Nephron progenitor cell (in vitro differentiated cells): ENCODE data around the gene TENT4B.
A peak's percentile ranks its signal among the peaks of the same experiment; 100 is the strongest.

ENCODE experiments used
- DNase-seq: peaks from one replicate; pipeline ENCODE4 v3.0.0; 2021
- H3K27ac Mint-ChIP-seq: 2 replicates; pipeline ENCODE4 v1.8.0; 2021; ENCODE audit warnings: mild to moderate bottlenecking, moderate library complexity, mixed read lengths
- H3K27me3 Mint-ChIP-seq: 2 replicates; pipeline ENCODE4 v1.8.0; 2021; ENCODE audit warnings: mild to moderate bottlenecking, low read depth, mixed read lengths; ENCODE audit not compliant: poor library complexity
- H3K36me3 Mint-ChIP-seq: 2 replicates; pipeline ENCODE4 v1.8.0; 2021; ENCODE audit warnings: low read depth, mixed read lengths
- H3K4me1 Mint-ChIP-seq: 2 replicates; pipeline ENCODE4 v1.8.0; 2021; ENCODE audit warnings: mixed read lengths
- H3K4me3 Mint-ChIP-seq: 2 replicates; pipeline ENCODE4 v1.8.0; 2021; ENCODE audit warnings: mild to moderate bottlenecking, moderate library complexity, mixed read lengths
- H3K9me3 Mint-ChIP-seq: 2 replicates; pipeline ENCODE4 v1.8.0; 2021; ENCODE audit warnings: mild to moderate bottlenecking, moderate library complexity, mixed read lengths
- TF ChIP-seq, protein P1 (sequence below): fragments of 200-600 bp; sonication (generic); IDR thresholded peaks from 2 replicates; pipeline ENCODE4 v1.5.0; 2021; ENCODE audit warnings: antibody characterized with exemption

Gene TENT4B

DNA sequence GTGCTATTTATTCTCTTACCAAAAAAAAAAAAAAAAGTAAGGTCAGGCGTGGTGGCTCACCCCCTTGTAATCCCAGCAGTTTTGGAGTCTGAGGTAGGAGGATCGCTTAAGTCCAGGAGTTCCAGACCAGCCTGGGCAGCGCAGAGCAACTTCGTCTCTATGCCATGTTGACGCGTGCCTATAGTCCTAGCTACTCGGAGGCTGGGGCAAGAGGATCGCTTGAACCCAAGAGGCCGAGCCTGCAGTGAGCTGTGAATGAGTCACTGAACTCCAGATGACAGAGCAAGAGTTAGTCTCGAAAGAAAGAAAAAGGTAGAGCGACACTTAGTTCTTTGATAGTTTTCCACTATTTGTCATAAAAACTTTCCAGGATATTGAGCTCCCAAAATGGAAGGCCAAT, 1.4 kb upstream of the TENT4B start:
- DNase-seq, result no peak
- Mint-ChIP-seq H3K9me3 (no peaks in the 10 kb centered on the region), H3K27me3 (peaks cover 14% of the 10 kb centered on the region), H3K27ac (no peak overlapping the region), H3K4me1 (peaks cover 41% of the 10 kb centered on the region), H3K36me3 (no peaks in the 10 kb centered on the region), H3K4me3 (peak overlapping the region; percentile 90)
- TF ChIP-seq, protein P1, sequence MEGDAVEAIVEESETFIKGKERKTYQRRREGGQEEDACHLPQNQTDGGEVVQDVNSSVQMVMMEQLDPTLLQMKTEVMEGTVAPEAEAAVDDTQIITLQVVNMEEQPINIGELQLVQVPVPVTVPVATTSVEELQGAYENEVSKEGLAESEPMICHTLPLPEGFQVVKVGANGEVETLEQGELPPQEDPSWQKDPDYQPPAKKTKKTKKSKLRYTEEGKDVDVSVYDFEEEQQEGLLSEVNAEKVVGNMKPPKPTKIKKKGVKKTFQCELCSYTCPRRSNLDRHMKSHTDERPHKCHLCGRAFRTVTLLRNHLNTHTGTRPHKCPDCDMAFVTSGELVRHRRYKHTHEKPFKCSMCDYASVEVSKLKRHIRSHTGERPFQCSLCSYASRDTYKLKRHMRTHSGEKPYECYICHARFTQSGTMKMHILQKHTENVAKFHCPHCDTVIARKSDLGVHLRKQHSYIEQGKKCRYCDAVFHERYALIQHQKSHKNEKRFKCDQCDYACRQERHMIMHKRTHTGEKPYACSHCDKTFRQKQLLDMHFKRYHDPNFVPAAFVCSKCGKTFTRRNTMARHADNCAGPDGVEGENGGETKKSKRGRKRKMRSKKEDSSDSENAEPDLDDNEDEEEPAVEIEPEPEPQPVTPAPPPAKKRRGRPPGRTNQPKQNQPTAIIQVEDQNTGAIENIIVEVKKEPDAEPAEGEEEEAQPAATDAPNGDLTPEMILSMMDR, result no peak

DNA sequence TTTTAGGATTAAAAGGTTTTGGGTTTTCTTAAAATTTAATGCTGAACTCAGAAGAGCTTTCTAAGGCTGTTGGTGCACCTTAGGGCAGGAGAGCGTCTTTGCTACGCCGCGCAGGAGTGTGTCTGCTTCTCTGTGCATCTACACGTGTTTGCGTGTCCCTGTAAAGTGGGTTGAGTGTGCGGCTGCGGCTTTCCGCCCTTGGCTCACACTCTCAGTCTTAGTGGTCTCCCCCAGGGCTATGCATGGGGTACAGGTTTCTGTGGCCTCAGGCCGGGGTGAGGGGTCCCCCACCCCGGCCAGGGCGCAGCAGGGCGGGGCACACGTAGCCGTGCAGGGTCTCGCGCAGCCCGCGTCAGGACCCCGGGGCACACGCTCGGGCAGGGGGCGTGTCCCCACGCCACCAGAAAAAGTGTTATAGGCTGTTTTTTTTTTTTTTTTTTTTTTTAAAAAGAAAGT, 727 bp upstream of the TENT4B start:
- H3K36me3 Mint-ChIP-seq, result peaks cover 4% of the 10 kb centered on the region
- TF ChIP-seq, protein P1, result no peak
- H3K4me1 Mint-ChIP-seq, result peaks cover 41% of the 10 kb centered on the region
- H3K27me3 Mint-ChIP-seq, result peaks cover 14% of the 10 kb centered on the region
- H3K9me3 Mint-ChIP-seq, result no peaks in the 10 kb centered on the region
- no peak overlapping the region for H3K27ac Mint-ChIP-seq
- DNase-seq, result no peak
- H3K4me3 Mint-ChIP-seq, result peak overlapping the region; percentile 90

DNA sequence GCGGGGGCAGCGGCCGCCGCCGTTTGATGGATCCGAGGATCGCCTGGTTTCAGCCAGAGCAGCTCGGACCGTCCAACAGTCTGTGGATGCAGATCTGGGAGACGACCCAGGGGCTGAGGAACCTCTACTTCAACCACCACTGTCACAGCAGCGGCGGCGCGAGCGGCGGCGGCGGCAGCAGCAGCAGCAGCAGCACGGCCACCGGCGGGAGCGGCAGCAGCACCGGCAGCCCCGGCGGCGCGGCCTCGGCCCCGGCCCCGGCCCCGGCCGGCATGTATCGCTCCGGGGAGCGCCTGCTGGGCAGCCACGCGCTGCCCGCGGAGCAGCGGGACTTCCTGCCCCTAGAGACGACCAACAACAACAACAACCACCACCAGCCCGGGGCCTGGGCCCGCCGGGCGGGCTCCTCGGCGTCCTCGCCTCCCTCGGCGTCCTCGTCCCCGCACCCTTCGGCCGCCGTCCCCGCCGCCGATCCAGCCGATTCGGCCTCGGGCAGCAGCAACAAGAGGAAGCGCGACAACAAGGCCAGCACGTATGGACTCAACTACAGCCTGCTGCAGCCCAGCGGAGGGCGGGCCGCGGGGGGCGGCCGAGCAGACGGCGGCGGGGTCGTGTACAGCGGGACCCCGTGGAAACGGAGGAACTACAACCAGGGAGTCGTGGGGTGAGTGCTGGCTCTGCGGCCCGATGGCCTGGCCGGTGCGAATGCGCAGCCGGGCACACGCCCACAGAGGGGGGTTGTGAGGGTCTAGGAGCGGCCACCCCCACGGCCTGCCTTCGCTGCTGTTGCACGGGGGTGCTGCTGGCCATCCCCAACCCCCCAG, 702 bp downstream of the TENT4B start:
- Mint-ChIP-seq H3K9me3 (no peaks in the 10 kb centered on the region), H3K27me3 (peaks cover 14% of the 10 kb centered on the region), H3K4me1 (peaks cover 38% of the 10 kb centered on the region), H3K4me3 (peak overlapping the region; percentile 88), H3K27ac (no peak overlapping the region), H3K36me3 (peaks cover 13% of the 10 kb centered on the region)
- DNase-seq, result peak; percentile 43
- TF ChIP-seq, protein P1, result no peak

DNA sequence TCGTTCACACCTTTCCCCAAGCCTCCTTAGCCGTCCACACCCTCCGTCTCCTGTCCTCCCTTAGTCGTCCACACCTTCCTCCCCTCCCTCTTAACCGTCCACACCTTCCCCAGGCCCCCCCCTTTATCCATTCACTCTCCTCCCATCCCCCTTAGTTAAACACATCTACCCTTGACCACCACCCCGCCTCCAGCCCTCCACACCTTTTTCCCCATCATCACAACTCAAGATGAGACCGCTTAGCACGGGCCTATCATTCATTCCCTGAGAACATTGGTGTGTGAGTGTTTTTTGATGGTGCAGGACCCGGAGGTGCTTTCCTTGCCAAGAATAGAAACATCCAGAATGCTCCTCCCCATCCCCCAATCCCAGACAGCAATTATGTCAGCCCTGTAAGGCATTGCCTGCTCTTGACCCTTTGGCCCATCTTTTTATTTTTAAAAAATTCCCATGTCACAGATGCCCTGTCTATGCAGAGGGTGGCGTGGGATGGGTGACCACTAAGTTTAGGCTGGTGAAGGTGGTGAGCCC, 1.4 kb downstream of the TENT4B start:
- Mint-ChIP-seq H3K27me3 (peaks cover 14% of the 10 kb centered on the region), H3K27ac (peak overlapping the region; percentile 45), H3K36me3 (peaks cover 14% of the 10 kb centered on the region), H3K9me3 (no peaks in the 10 kb centered on the region), H3K4me3 (peak overlapping the region; percentile 88), H3K4me1 (peaks cover 38% of the 10 kb centered on the region)
- TF ChIP-seq, protein P1, result no peak
- DNase-seq, result no peak

DNA sequence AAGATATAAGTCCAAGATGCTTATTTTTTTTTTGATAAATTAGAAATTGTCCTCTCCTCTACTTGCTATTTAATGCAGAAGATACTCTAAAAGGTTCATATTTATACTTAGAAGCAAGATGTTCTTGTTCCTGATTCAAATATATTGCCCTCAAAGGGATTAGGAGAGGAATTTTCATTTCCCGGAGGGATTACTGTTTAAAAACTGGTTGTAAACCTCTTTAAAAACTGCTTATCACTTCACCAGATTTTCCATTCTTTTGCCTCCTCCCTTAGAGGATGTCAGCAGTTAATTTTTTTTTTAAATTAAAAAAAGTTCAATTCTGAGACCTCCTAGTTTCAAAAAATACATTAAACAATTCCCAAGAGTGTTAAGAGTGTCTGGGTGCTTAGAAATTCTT, 2.8 kb downstream of the TENT4B start:
- Mint-ChIP-seq H3K36me3 (peaks cover 23% of the 10 kb centered on the region), H3K27ac (no peak overlapping the region), H3K4me3 (peak overlapping the region; percentile 88), H3K9me3 (no peaks in the 10 kb centered on the region), H3K4me1 (peaks cover 47% of the 10 kb centered on the region), H3K27me3 (peaks cover 7% of the 10 kb centered on the region)
- TF ChIP-seq, protein P1, result no peak
- DNase-seq, result no peak

DNA sequence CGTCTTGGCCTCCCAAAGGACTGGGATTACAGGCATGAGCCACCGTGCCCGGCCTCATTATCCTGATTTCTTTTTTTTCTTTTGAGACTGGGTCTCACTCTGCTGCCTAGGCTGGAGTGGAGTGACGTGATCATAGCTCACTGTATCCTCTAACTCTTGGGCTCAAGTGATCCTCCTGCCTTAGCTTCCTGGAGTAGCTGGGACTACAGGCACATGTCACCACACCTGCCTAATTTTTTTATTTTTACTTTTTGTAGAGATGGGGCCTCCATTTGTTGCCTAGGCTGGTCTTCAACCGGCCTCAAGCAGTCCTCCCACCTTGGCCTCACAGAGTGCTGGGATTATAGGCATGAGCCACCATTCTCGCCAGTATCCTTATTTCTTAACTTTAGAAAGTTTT, 3.5 kb downstream of the TENT4B start:
- Mint-ChIP-seq H3K4me1 (peaks cover 47% of the 10 kb centered on the region), H3K27ac (no peak overlapping the region), H3K27me3 (peaks cover 4% of the 10 kb centered on the region), H3K36me3 (peaks cover 23% of the 10 kb centered on the region), H3K9me3 (no peaks in the 10 kb centered on the region), H3K4me3 (peak overlapping the region; percentile 88)
- TF ChIP-seq, protein P1, result no peak
- DNase-seq, result no peak
